Testis (tissue), 3 donors: ENCODE measurements around the gene SYT1. TPM values are rescaled to one million over a fixed set of nuclear protein-coding genes. Genes with fewer than 3 reads are reported as not detected.

Source experiments
- DNase-seq: peaks from one replicate; pipeline ENCODE4 v3.0.0-alpha.2; 2019
- H3K27ac ChIP-seq, 2 donors: fragments of 200-600 bp; sonication (generic); one replicate each; pipeline ENCODE4 v1.5.1; 2019
- H3K27me3 ChIP-seq: fragments of 200-600 bp; sonication (generic); one replicate; pipeline ENCODE4 v1.5.1; 2019
- H3K36me3 ChIP-seq: fragments of 200-600 bp; sonication (generic); one replicate; pipeline ENCODE4 v1.5.1; 2017; ENCODE audit warnings: low read depth; ENCODE audit errors: missing control alignments
- H3K4me1 ChIP-seq: fragments of 200-600 bp; sonication (generic); one replicate; pipeline ENCODE4 v1.5.1; 2019
- H3K4me3 ChIP-seq, 2 donors: fragments of 200-600 bp; sonication (generic); one replicate each; pipeline ENCODE4 v1.5.1; 2017 to 2019
- H3K9me3 ChIP-seq: fragments of 200-600 bp; sonication (generic); one replicate; pipeline ENCODE4 v1.5.1; 2017
- CTCF ChIP-seq, 3 experiments: fragments of 450-650 bp in 2 of 3; fragments of 200-600 bp in 1 of 3; sonication (generic) in 1 of 3; IDR thresholded peaks; one replicate each; pipeline ENCODE4 v1.5.1; 2016 to 2019; ENCODE audit warnings: antibody characterized with exemption in 3 of 3, mild to moderate bottlenecking in 2 of 3, moderate library complexity in 1 of 3
- POLR2A ChIP-seq: fragments of 450-650 bp; IDR thresholded peaks from one replicate; pipeline ENCODE4 v1.6.1; 2017; ENCODE audit warnings: antibody characterized with exemption, mild to moderate bottlenecking, moderate library complexity
- WGBS, 2 donors: methylation state at CpG; one replicate each; pipeline ENCODE4 v1.1.5; 2018; 5-methylcytosine and 5-hydroxymethylcytosine counted together
- intact Hi-C: fragments of 100-400 bp; cut with DNase I; formaldehyde crosslinking; loops from one replicate; pipeline ENCODE4 v1.15.1; 2023; ENCODE audit warnings: low total_unique reads
- polyA plus RNA-seq: library from polyadenylated mRNA; stranded (reverse); fragments of 350-450 nt; fragmentation: Illumina TruSeq; extraction: RNeasy Lipid Tissue Mini Kit (QIAGEN cat#74804); gene quantifications from one replicate; pipeline ENCODE4 v1.2.3, GENCODE V29; 2014; ENCODE audit warnings: low read depth, low replicate concordance; ENCODE audit not compliant: insufficient read depth
- total RNA-seq, 2 donors: library from RNA; depleted of rRNA; stranded (reverse); fragments of >200 nt; gene quantifications; one replicate each; pipeline ENCODE4 v1.2.3, GENCODE V29; 2016

The SYT1 gene
- total and polyA plus RNA-seq, 3 donors from 2014 or later, result 1.1 to 1.7 (median 1.3) TPM

- Histone ChIP-seq H3K4me3 (no peak overlapping the region), H3K9me3 (no peaks in the 10 kb centered on the region), H3K36me3 (no peaks in the 10 kb centered on the region), H3K4me1 (no peaks in the 10 kb centered on the region), H3K27ac (no peak overlapping the region), H3K27me3 (no peaks in the 10 kb centered on the region)
- WGBS, 2 donors, result 93% methylated on average over 2 of the region's 2 CpGs
- intact Hi-C loops, result no loop called here
- TF ChIP-seq CTCF (IDR thresholded peaks at IDR 0.05) (no peak), POLR2A (no peak)
- no peak for DNase-seq
Measured at GRCh38 chr12:79393842-79394241, 529.3 kb downstream of the SYT1 start.

- WGBS, 2 donors, result 80 to 91% methylated on average over 2 of the region's 2 CpGs
Measured at GRCh38 chr12:79397609-79398008, 533.0 kb downstream of the SYT1 start.

GRCh38 chr12:79400481-79400880 is 535.9 kb downstream of the SYT1 start:
- intact Hi-C loops, result no loop called here
- Histone ChIP-seq H3K4me3 (no peak overlapping the region), H3K9me3 (no peaks in the 10 kb centered on the region), H3K27ac (no peak overlapping the region), H3K4me1 (no peaks in the 10 kb centered on the region), H3K27me3 (no peaks in the 10 kb centered on the region), H3K36me3 (no peaks in the 10 kb centered on the region)
- DNase-seq, result no peak
- WGBS, 2 donors, result 88 to 94% methylated on average over 3 of the region's 3 CpGs
- TF ChIP-seq POLR2A, result no peak
- no peak for TF ChIP-seq CTCF (IDR thresholded peaks at IDR 0.05)

More at GRCh38 chr12:79397609-79398008, 533.0 kb downstream of the SYT1 start:
- no peaks in the 10 kb centered on the region for H3K27me3 ChIP-seq
- H3K27ac ChIP-seq, result no peak overlapping the region
- no peaks in the 10 kb centered on the region for H3K36me3 ChIP-seq
- DNase-seq, result no peak
- H3K4me1 ChIP-seq, result no peaks in the 10 kb centered on the region
- no peak overlapping the region for H3K4me3 ChIP-seq
- H3K9me3 ChIP-seq, result no peaks in the 10 kb centered on the region
- intact Hi-C loops, result no loop called here
- TF ChIP-seq CTCF (IDR thresholded peaks at IDR 0.05) (no peak), POLR2A (no peak)

GRCh38 chr12:79402606-79403005 is 538.0 kb downstream of the SYT1 start:
- Histone ChIP-seq H3K4me1 (no peaks in the 10 kb centered on the region), H3K4me3 (no peak overlapping the region), H3K36me3 (no peaks in the 10 kb centered on the region), H3K9me3 (no peaks in the 10 kb centered on the region), H3K27ac (no peak overlapping the region), H3K27me3 (no peaks in the 10 kb centered on the region)
- DNase-seq, result no peak
- TF ChIP-seq POLR2A (no peak), CTCF (IDR thresholded peaks at IDR 0.05) (no peak)
- 84 to 86% methylated on average over 2 of the region's 2 CpGs for WGBS, 2 donors
- intact Hi-C loops, result no loop called here

- no peaks in the 10 kb centered on the region for H3K27me3 ChIP-seq
- 66 to 77% methylated on average over 1 of the region's 1 CpG for WGBS, 2 donors
- H3K36me3 ChIP-seq, result no peaks in the 10 kb centered on the region
- H3K27ac ChIP-seq, result no peak overlapping the region
- no peak for TF ChIP-seq CTCF (IDR thresholded peaks at IDR 0.05)
- intact Hi-C loops, result no loop called here
- DNase-seq, result no peak
- H3K9me3 ChIP-seq, result no peaks in the 10 kb centered on the region
- H3K4me1 ChIP-seq, result no peaks in the 10 kb centered on the region
- H3K4me3 ChIP-seq, result no peak overlapping the region
Measured at GRCh38 chr12:79406993-79407392, 542.4 kb downstream of the SYT1 start.
